HepG2 (cell line): ENCODE measurements around the gene FOXK2. TPM values are rescaled to one million over a fixed set of nuclear protein-coding genes. Genes with fewer than 3 reads are reported as not detected.

ENCODE experiments used
- CEBPG ChIP-seq: IDR thresholded peaks from 2 replicates; pipeline ENCODE4 v1.6.1; 2016
- ELF3 ChIP-seq: IDR thresholded peaks from 2 replicates; pipeline ENCODE4 v1.6.1; 2016; ENCODE audit warnings: missing genetic modification reagents, missing compliant biosample characterization
- HNF1A ChIP-seq, 2 experiments: sonication (generic) in 1 of 2; formaldehyde crosslinking in 1 of 2; IDR thresholded peaks; 2 replicates each; pipeline versions ENCODE4 v1.4.0 to v1.6.1; 2016 to 2020; ENCODE audit warnings: borderline replicate concordance in 1 of 2, low read depth in 1 of 2, mild to moderate bottlenecking in 1 of 2, missing genetic modification reagents in 1 of 2
- HNF1B ChIP-seq: sonication (generic); formaldehyde crosslinking; IDR thresholded peaks from 2 replicates; pipeline ENCODE4 v1.5.1; 2020; ENCODE audit warnings: mild to moderate bottlenecking, moderate library complexity, missing genetic modification reagents
- KDM5B ChIP-seq: sonication (generic); formaldehyde crosslinking; IDR thresholded peaks from 2 replicates; pipeline ENCODE4 v1.4.0; 2020; ENCODE audit warnings: missing genetic modification reagents, mild to moderate bottlenecking, borderline replicate concordance
- RFX5 ChIP-seq: IDR thresholded peaks from 2 replicates; pipeline ENCODE4 v1.6.1; 2011; ENCODE audit warnings: low read depth, low read length, improper control_type of control experiment
- RXRA ChIP-seq: sonication (generic); formaldehyde crosslinking; IDR thresholded peaks from 2 replicates; pipeline ENCODE4 v1.5.1; 2020; ENCODE audit warnings: missing genetic modification reagents
- TERF1 ChIP-seq: sonication (generic); formaldehyde crosslinking; IDR thresholded peaks from 2 replicates; pipeline ENCODE4 v1.8.0; 2022; ENCODE audit warnings: mild to moderate bottlenecking, missing genetic modification reagents, moderate library complexity
- THRA ChIP-seq: sonication (generic); formaldehyde crosslinking; IDR thresholded peaks from 2 replicates; pipeline ENCODE4 v1.4.0; 2020; ENCODE audit warnings: missing genetic modification reagents, borderline replicate concordance
- TOPORS ChIP-seq: sonication (generic); formaldehyde crosslinking; IDR thresholded peaks from 2 replicates; pipeline ENCODE4 v1.8.0; 2023; ENCODE audit warnings: mild to moderate bottlenecking, missing genetic modification reagents
- TRIM24 ChIP-seq: sonication (generic); formaldehyde crosslinking; IDR thresholded peaks from 2 replicates; pipeline ENCODE4 v1.8.0; 2022; ENCODE audit warnings: mild to moderate bottlenecking, missing genetic modification reagents
- ZFP41 ChIP-seq: sonication (generic); formaldehyde crosslinking; IDR thresholded peaks from 2 replicates; pipeline ENCODE4 v1.4.0; 2020; ENCODE audit warnings: mild to moderate bottlenecking, missing genetic modification reagents, borderline replicate concordance
- ZNF136 ChIP-seq: sonication (generic); formaldehyde crosslinking; IDR thresholded peaks from 2 replicates; pipeline ENCODE4 v1.8.1; 2022; ENCODE audit warnings: low read depth, mild to moderate bottlenecking, moderate library complexity, missing genetic modification reagents
- ZNF225 ChIP-seq: sonication (generic); formaldehyde crosslinking; IDR thresholded peaks from 2 replicates; pipeline ENCODE4 v1.4.0; 2020; ENCODE audit warnings: mild to moderate bottlenecking, missing genetic modification reagents
- ZNF282 ChIP-seq: fragments of 450-650 bp; IDR thresholded peaks from 2 replicates; pipeline ENCODE4 v1.6.1; 2018; ENCODE audit not compliant: partially characterized antibody
- ZNF292 ChIP-seq: sonication (generic); formaldehyde crosslinking; IDR thresholded peaks from 2 replicates; pipeline ENCODE4 v1.8.1; 2022; ENCODE audit warnings: mild to moderate bottlenecking, low read depth, missing genetic modification reagents, borderline replicate concordance
- ZNF34 ChIP-seq: sonication (generic); formaldehyde crosslinking; IDR thresholded peaks from 2 replicates; pipeline ENCODE4 v1.4.0; 2020; ENCODE audit warnings: mild to moderate bottlenecking, missing genetic modification reagents, borderline replicate concordance
- ZNF569 ChIP-seq: sonication (generic); formaldehyde crosslinking; IDR thresholded peaks from 2 replicates; pipeline ENCODE4 v1.5.0; 2020; ENCODE audit warnings: mild to moderate bottlenecking, missing genetic modification reagents, moderate library complexity, borderline replicate concordance
- ZNF577 ChIP-seq: sonication (generic); formaldehyde crosslinking; IDR thresholded peaks from 2 replicates; pipeline ENCODE4 v1.4.0; 2020; ENCODE audit warnings: mild to moderate bottlenecking, low read depth, missing genetic modification reagents, borderline replicate concordance
- ZNF616 ChIP-seq: sonication (generic); formaldehyde crosslinking; IDR thresholded peaks from 2 replicates; pipeline ENCODE4 v1.5.0; 2020; ENCODE audit warnings: low read depth, mild to moderate bottlenecking, missing genetic modification reagents
- ZNF777 ChIP-seq: sonication (generic); formaldehyde crosslinking; IDR thresholded peaks from 2 replicates; pipeline ENCODE4 v1.4.0; 2020; ENCODE audit warnings: missing genetic modification reagents
- polyA plus RNA-seq, 8 experiments: library from polyadenylated mRNA; depleted of rRNA in 3 of 8; stranded (reverse) in 7 of 8; unstranded in 1 of 8; fragments of >200 nt; fragmentation: Illumina TruSeq in 4 of 8; extraction: Trizol in 4 of 8; gene quantifications; 2 replicates each; pipeline versions ENCODE4 v1.2.1 to v1.2.3, GENCODE V29; 2011 to 2016; ENCODE audit warnings: low read depth in 4 of 8, missing spikeins in 1 of 8, mixed read lengths in 1 of 8; ENCODE audit not compliant: insufficient read depth in 1 of 8
- total RNA-seq, 5 experiments: library from RNA; depleted of rRNA; stranded (reverse); fragments of >200 nt; fragmentation: Illumina TruSeq; extraction: Trizol; gene quantifications; 2 replicates each; pipeline ENCODE4 v1.2.3, GENCODE V29; 2016; ENCODE audit warnings: low read depth in 1 of 5

Gene FOXK2
- total and polyA plus RNA-seq, 2 of the 13 experiments (the other 11 are each of a cell fraction or from before 2014, with no cell fraction given) = 67.1 to 67.2 TPM

- TF ChIP-seq HNF1B (CRISPR knock-in tag) (peak; percentile 80), ZNF577 (no peak), ELF3 (CRISPR knock-in tag) (peak; percentile 98), ZNF34 (no peak), KDM5B (no peak), ZFP41 (CRISPR knock-in tag) (no peak), ZNF569 (CRISPR knock-in tag) (no peak), ZNF777 (CRISPR knock-in tag) (no peak), ZNF225 (CRISPR knock-in tag) (no peak), ZNF292 (CRISPR knock-in tag) (peak; percentile 67; the same call in 1 of the 2 replicates), RXRA (CRISPR knock-in tag) (peak; percentile 67; the same call in 1 of the 2 replicates), THRA (CRISPR knock-in tag) (peak; percentile 85), ZNF616 (CRISPR knock-in tag) (no peak), HNF1A (IDR thresholded peaks at IDR 0.05; ENCODE audit: low read depth) (no peak), HNF1A (CRISPR knock-in tag; IDR thresholded peaks at IDR 0.05; ENCODE audit: borderline replicate concordance) (peak; percentile 53; the same call in 1 of the 2 replicates), TOPORS (no peak), TRIM24 (CRISPR knock-in tag) (no peak; the same call in 1 of the 2 replicates), ZNF282 (no peak), RFX5 (no peak), TERF1 (CRISPR knock-in tag) (no peak), CEBPG (CRISPR knock-in tag) (peak; percentile 99), ZNF136 (no peak)
Observed at GRCh38 chr17:82517230-82517865, 2.2 kb upstream of the FOXK2 start (continued).
